HT1080 (cell line): Measurements from ENCODE around the gene SLC35E1. TPM values are rescaled to one million over a fixed set of nuclear protein-coding genes. Genes with fewer than 3 reads are reported as not detected.
"Not testable (repeated sequence)": the region's sequence is repeated elsewhere in the genome, so short reads cannot be mapped to it uniquely, and the experiment has no call there.

Source experiments
- DNase-seq: peaks from one replicate; pipeline ENCODE4 v3.0.0-alpha.2; 2015; ENCODE audit warnings: low read depth
- total RNA-seq: library from RNA; depleted of rRNA; stranded (reverse); fragments of >200 nt; shearing (Covaris generic); gene quantifications from 2 replicates; pipeline ENCODE4 v1.2.3, GENCODE V29; 2014

The SLC35E1 gene
- total RNA-seq, 1 experiment from 2014 or later, result 35.9 TPM

GRCh38 chr19:16524991-16525734, 47.1 kb downstream of the SLC35E1 start:
- no peak for DNase-seq

- DNase-seq, result no peak
These were observed 49.4 kb downstream of the SLC35E1 start for GRCh38 chr19:16522559-16523377.

GRCh38 chr19:16521715-16522289, 50.4 kb downstream of the SLC35E1 start:
- DNase-seq, result no peak

- DNase-seq, result no peak
These were observed 51.1 kb downstream of the SLC35E1 start for GRCh38 chr19:16520986-16521624.

GRCh38 chr19:16520074-16520973, 51.9 kb downstream of the SLC35E1 start:
- no peak for DNase-seq

- no peak for DNase-seq
These were observed 53.0 kb downstream of the SLC35E1 start for GRCh38 chr19:16519230-16519687.

- DNase-seq, result no peak
These were observed 53.6 kb downstream of the SLC35E1 start for GRCh38 chr19:16518483-16519229.

- DNase-seq, result no peak
These were observed 54.2 kb downstream of the SLC35E1 start for GRCh38 chr19:16518061-16518460.

- no peak for DNase-seq
These were observed 55.1 kb downstream of the SLC35E1 start for GRCh38 chr19:16516923-16517610.

GRCh38 chr19:16516381-16516780, 55.8 kb downstream of the SLC35E1 start:
- DNase-seq, result no peak

- no peak for DNase-seq
These were observed 57.7 kb downstream of the SLC35E1 start for GRCh38 chr19:16514383-16515019.

- DNase-seq, result not testable (repeated sequence)
These were observed 59.6 kb downstream of the SLC35E1 start for GRCh38 chr19:16512611-16513010.

GRCh38 chr19:16509141-16510061, 62.8 kb downstream of the SLC35E1 start:
- DNase-seq, result no peak

- DNase-seq, result no peak
These were observed 63.7 kb downstream of the SLC35E1 start for GRCh38 chr19:16508546-16508945.

GRCh38 chr19:16506961-16507360, 65.3 kb downstream of the SLC35E1 start:
- no peak for DNase-seq

- not testable (repeated sequence) for DNase-seq
These were observed 66.1 kb downstream of the SLC35E1 start for GRCh38 chr19:16506161-16506560.

GRCh38 chr19:16504271-16504670, 67.9 kb downstream of the SLC35E1 start:
- no peak for DNase-seq
